NCI-H2196 treated with DMSO at 0.1 percent for 48 hours (cell line): ENCODE data around the gene LDB3.
"Not testable (repeated sequence)": the region's sequence is repeated elsewhere in the genome, so short reads cannot be mapped to it uniquely, and the experiment has no call there.

Experiments used
- DNase-seq: peaks from one replicate; lab custom pipeline; 2025; ENCODE audit not compliant: unreplicated experiment; lab: John Stamatoyannopoulos, UW

The LDB3 gene

GRCh38 chr10:86727470-86727869 lies 59.2 kb downstream of the LDB3 start:
- no peak for DNase-seq

GRCh38 chr10:86728056-86728455 lies 59.7 kb downstream of the LDB3 start:
- no peak for DNase-seq

GRCh38 chr10:86729677-86730076 lies 61.4 kb downstream of the LDB3 start:
- no peak for DNase-seq

- peak; percentile 33 for DNase-seq
Measured at GRCh38 chr10:86730227-86730626, 61.9 kb downstream of the LDB3 start.

- no peak for DNase-seq
Measured at GRCh38 chr10:86732771-86733170, 64.5 kb downstream of the LDB3 start.

DNA sequence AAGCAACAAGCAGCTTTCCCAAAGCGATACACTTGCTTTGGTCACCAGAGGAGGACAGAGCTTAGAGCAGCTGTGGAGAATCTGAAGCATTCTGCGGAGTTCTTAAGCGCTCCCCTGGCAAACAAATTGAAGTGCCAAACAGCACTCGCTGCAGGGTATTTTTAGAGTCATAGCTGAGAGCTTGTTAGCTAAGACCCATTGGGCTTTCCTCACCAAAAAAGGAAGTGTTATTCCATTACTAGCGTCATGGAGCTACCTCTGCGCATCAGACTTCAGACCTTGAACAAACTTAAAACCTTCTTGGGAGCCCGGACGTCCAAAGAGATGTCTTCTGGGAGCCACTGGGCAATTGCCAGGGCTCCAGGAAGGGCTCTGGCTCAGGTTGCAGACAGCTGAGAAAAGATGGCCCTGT lies 65.0 kb downstream of the LDB3 start:
- no peak for DNase-seq

- DNase-seq: no peak
Measured at GRCh38 chr10:86734207-86734988, 66.1 kb downstream of the LDB3 start.

DNA sequence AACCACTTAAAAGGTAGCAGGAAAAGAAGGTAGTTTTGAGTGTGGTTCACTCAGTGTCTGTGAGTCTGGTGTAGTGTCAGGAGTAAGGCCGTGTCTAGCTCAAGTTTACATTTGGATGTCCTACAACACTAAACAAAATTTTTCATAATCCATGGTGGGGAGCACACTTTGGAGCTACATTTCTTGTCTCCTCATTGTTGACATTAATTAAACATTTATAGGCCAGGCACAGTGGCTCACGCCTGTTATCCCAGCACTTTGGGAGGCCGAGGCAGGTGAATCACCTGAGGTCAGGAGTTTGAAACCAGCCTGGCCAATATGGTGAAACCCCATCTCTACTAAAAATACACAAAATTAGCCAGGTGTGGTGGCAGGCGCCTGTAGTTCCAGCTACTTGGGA lies 67.0 kb downstream of the LDB3 start:
- DNase-seq: not testable (repeated sequence)

DNA sequence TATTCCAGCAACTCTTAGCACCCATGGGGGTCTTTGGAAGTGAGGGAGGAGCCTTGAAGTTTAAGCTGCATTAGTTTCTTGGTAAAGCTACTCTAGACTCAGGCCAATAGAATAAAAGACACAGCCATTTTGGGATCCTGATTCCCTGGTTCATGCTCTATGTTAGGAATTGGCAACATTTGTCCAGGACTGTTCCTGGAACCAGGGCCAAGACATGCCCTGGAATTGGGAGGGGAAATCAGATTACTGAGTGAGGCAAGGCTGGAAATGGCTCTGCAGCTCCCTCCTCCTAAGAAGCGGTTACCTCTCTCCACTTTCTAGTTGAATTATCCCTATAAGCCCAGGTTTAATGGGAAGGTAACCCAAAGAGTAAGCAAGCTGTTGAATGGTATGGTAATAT lies 73.9 kb downstream of the LDB3 start:
- no peak for DNase-seq

GRCh38 chr10:86744067-86744725 lies 75.9 kb downstream of the LDB3 start:
- no peak for DNase-seq

- DNase-seq: no peak
Measured at GRCh38 chr10:86747796-86748581, 79.7 kb downstream of the LDB3 start.

DNA sequence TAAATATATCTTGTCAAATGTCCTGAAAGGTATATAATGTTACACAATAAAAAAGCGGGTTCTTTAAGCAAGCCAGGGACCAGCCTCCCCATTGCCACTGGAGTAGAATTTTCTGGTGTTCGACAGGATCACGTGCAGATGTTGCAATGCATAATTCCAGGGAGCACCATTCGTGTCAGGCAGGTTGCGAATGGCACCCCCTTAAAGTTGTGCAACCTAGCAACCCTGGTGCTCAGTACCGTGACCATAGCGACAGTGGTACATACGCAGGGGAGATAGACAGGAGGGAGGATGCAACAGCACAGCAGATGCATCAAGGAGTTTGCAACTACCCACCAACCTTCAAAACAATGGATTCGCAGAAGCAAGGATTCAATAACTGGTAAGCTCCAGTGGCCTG lies 81.5 kb downstream of the LDB3 start:
- DNase-seq: no peak

- DNase-seq: no peak
Measured at GRCh38 chr10:86751477-86751876, 83.2 kb downstream of the LDB3 start.

GRCh38 chr10:86752311-86752710 lies 84.0 kb downstream of the LDB3 start:
- DNase-seq: no peak

GRCh38 chr10:86753051-86753450 lies 84.7 kb downstream of the LDB3 start:
- no peak for DNase-seq

DNA sequence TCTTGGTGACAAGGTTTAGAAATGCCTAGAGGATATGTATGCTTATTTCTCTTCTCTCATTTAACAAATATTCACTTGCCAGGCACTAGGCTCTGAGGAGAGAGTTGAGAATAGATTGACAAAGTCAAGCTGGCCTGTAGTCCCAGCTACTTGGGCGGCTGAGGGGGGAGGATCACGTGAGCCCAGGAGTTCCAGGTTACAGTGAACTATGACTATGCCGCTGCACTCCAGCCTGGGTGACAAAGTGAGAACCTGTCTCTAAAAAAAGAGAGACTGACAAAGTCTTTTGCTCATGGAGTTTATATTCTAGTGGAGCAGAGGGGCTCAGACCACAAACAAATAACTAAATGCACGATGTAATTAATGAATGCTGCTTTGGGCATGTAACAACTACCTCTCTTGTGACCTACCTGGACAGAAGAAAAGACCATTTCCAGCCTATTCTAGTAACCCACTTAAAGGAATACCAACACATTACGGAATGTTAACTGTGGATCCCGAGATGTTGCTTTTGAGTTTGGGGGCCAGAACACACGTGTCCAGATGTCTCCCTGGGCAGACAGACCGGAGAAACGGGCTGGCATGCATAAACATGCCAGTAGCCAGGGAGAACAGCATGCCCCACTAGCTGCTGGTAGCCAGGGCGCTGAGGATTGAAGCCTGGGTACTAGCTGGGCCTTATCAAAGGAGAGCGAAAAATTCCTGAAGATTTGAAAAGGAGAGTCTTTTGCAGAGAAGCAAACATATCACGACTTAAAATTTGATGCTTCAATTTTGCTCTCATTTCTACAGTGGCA lies 85.5 kb downstream of the LDB3 start:
- no peak for DNase-seq

DNA sequence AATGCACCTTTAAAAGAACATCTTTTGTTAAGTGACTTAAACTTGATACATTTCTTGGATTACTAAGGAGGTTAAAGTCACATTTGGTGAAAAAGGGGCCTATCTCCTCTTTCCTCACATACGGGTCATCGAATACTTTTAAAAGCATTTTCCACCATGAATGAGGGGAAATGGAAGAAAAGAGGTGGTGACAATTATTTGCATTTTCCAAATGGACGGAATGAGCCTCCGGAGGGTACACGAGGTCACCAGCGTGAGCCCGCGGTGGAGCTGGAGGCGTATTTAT lies 87.1 kb downstream of the LDB3 start:
- no peak for DNase-seq

GRCh38 chr10:86755740-86756510 lies 87.6 kb downstream of the LDB3 start:
- peak; percentile 60 for DNase-seq

DNA sequence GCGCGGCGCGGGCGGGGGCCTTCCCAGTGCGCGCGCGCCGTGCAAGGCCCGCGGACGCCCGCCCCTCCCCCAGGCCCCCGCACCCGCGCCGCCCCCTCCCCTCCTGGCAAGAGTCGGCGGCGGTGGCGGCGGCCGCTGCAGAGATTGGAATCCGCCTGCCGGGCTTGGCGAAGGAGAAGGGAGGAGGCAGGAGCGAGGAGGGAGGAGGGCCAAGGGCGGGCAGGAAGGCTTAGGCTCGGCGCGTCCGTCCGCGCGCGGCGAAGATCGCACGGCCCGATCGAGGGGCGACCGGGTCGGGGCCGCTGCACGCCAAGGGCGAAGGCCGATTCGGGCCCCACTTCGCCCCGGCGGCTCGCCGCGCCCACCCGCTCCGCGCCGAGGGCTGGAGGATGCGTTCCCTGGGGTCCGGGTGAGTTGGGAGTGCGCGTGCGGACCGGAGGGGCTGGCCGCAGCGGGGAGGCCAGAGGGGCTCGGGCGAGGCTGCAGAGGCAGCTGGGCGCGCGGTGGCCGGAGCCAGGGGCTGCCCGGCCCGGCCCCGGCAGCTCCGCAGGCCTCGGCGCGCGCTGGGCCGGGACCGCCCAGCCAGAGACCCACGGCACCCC lies 88.3 kb downstream of the LDB3 start, which contains the start of gene BMPR1A:
Gene BMPR1A, plus strand, starts transcription at position 109 of the 602 bp plus-strand sequence. CDS start 119,400 bp downstream, outside the sequence.
- no peak for DNase-seq
